A673 (cell line): ENCODE data around the gene DOCK8. TPM values are rescaled to one million over a fixed set of nuclear protein-coding genes. Genes with fewer than 3 reads are reported as not detected.

Experiments used
- BruUV-seq: library from RNA; stranded (reverse); fragments of 400-500 nt; replicated peaks from 2 replicates; lab custom pipeline; 2021; lab: Mats Ljungman, UMichigan
- CTCF ChIA-PET: fragments of 300-600 bp; sonication (Branson Sonifier 250); formaldehyde crosslinking; loops from one replicate; lab custom pipeline; 2022; ENCODE audit warnings: antibody characterized with exemption; lab: Charles Lee
- POLR2A ChIA-PET: fragments of 300-600 bp; sonication (Branson Sonifier 250); formaldehyde crosslinking; loops from one replicate; lab custom pipeline; 2022; ENCODE audit warnings: antibody characterized with exemption; ENCODE audit not compliant: low non-redundant PET; lab: Charles Lee
- DNase-seq: peaks from one replicate; pipeline ENCODE4 v3.0.0-alpha.2; 2015; ENCODE audit warnings: low spot score
- H3K27ac ChIP-seq: fragments of 200-600 bp; sonication (generic); 2 replicates; pipeline ENCODE4 v1.5.1; 2016; ENCODE audit warnings: mixed run types, low read depth, mild to moderate bottlenecking, mixed read lengths, antibody characterized with exemption, low read length; ENCODE audit not compliant: poor library complexity, severe bottlenecking
- H3K27me3 ChIP-seq: fragments of 200-600 bp; sonication (generic); replicated peaks from 2 replicates; pipeline ENCODE4 v1.6.1; 2017; ENCODE audit warnings: mixed run types, low read depth, mild to moderate bottlenecking, mixed read lengths, antibody characterized with exemption, low read length; ENCODE audit not compliant: insufficient read depth, poor library complexity
- H3K36me3 ChIP-seq: fragments of 200-600 bp; sonication (generic); 2 replicates; pipeline ENCODE4 v1.6.1; 2016; ENCODE audit warnings: mixed run types, mild to moderate bottlenecking, mixed read lengths, antibody characterized with exemption, low read length; ENCODE audit not compliant: insufficient read depth, poor library complexity, severe bottlenecking
- H3K4me1 ChIP-seq: fragments of 200-600 bp; sonication (generic); 2 replicates; pipeline ENCODE4 v1.6.1; 2017; ENCODE audit warnings: mixed run types, mild to moderate bottlenecking, mixed read lengths, antibody characterized with exemption, low read length; ENCODE audit not compliant: insufficient read depth, poor library complexity, severe bottlenecking
- H3K4me3 ChIP-seq: fragments of 200-600 bp; sonication (generic); 2 replicates; pipeline ENCODE4 v1.5.1; 2016; ENCODE audit warnings: low read depth, mixed run types, mild to moderate bottlenecking, mixed read lengths, low read length; ENCODE audit not compliant: poor library complexity, severe bottlenecking
- H3K9me3 ChIP-seq: fragments of 200-600 bp; sonication (generic); 2 replicates; pipeline ENCODE4 v1.6.1; 2016; ENCODE audit warnings: mixed run types, low read depth, mild to moderate bottlenecking, mixed read lengths, antibody characterized with exemption, low read length; ENCODE audit not compliant: poor library complexity, severe bottlenecking
- EZH2 ChIP-seq: fragments of 200-600 bp; sonication (generic); IDR thresholded peaks from 2 replicates; pipeline ENCODE4 v1.6.1; 2017; ENCODE audit warnings: borderline replicate concordance, low read depth, mild to moderate bottlenecking, mixed read lengths, antibody characterized with exemption, low read length; ENCODE audit not compliant: poor library complexity, severe bottlenecking
- intact Hi-C: fragments of 100-400 bp; cut with micrococcal nuclease; formaldehyde crosslinking; loops from one replicate; pipeline ENCODE4 v1.10.0; 2022; ENCODE audit not compliant: unreplicated experiment
- total RNA-seq: library from RNA; stranded (reverse); gene quantifications from 2 replicates; pipeline ENCODE4 v1.2.3, GENCODE V29; 2021
- TF ChIP-seq, protein P1 (sequence below): fragments of 300-800, 200-600 bp; sonication (generic); conservative IDR thresholded peaks from 2 replicates; pipeline ENCODE4 v1.5.1; 2017; ENCODE audit warnings: low read depth, mild to moderate bottlenecking, antibody characterized with exemption, low read length, moderate library complexity, mixed read lengths

Gene DOCK8
- total RNA-seq, 1 experiment from 2014 or later = not detected

GRCh38 chr9:414595-414994 lies 199.9 kb downstream of the DOCK8 start:
- H3K27me3 ChIP-seq = peaks cover 26% of the 10 kb centered on the region
- H3K27ac ChIP-seq = no peak overlapping the region
- no peaks in the 10 kb centered on the region for H3K4me1 ChIP-seq
- no peaks in the 10 kb centered on the region for H3K36me3 ChIP-seq
- no peaks in the 10 kb centered on the region for H3K9me3 ChIP-seq
- no peak overlapping the region for H3K4me3 ChIP-seq
- TF ChIP-seq, protein P1, sequence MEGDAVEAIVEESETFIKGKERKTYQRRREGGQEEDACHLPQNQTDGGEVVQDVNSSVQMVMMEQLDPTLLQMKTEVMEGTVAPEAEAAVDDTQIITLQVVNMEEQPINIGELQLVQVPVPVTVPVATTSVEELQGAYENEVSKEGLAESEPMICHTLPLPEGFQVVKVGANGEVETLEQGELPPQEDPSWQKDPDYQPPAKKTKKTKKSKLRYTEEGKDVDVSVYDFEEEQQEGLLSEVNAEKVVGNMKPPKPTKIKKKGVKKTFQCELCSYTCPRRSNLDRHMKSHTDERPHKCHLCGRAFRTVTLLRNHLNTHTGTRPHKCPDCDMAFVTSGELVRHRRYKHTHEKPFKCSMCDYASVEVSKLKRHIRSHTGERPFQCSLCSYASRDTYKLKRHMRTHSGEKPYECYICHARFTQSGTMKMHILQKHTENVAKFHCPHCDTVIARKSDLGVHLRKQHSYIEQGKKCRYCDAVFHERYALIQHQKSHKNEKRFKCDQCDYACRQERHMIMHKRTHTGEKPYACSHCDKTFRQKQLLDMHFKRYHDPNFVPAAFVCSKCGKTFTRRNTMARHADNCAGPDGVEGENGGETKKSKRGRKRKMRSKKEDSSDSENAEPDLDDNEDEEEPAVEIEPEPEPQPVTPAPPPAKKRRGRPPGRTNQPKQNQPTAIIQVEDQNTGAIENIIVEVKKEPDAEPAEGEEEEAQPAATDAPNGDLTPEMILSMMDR = no peak
- TF ChIP-seq EZH2 = no peak
- no TSS peak for BruUV-seq
- no peak for DNase-seq
- intact Hi-C loops = no loop called here
- CTCF ChIA-PET = no interaction called here
- POLR2A ChIA-PET = no interaction called here

GRCh38 chr9:419571-420171 lies 205.0 kb downstream of the DOCK8 start:
- no peaks in the 10 kb centered on the region for H3K9me3 ChIP-seq
- peaks cover 33% of the 10 kb centered on the region for H3K27me3 ChIP-seq
- H3K36me3 ChIP-seq = no peaks in the 10 kb centered on the region
- intact Hi-C loops = no loop called here
- ChIA-PET POLR2A (no interaction called here), CTCF (no interaction called here)
- no peak for TF ChIP-seq EZH2
- TF ChIP-seq, protein P1 = no peak
- H3K4me1 ChIP-seq = no peaks in the 10 kb centered on the region
- no peak overlapping the region for H3K27ac ChIP-seq
- DNase-seq = no peak
- BruUV-seq = no TSS peak
- no peak overlapping the region for H3K4me3 ChIP-seq

GRCh38 chr9:421896-422295 lies 207.2 kb downstream of the DOCK8 start:
- H3K4me3 ChIP-seq = no peak overlapping the region
- DNase-seq = no peak
- intact Hi-C loops = no loop called here
- H3K27ac ChIP-seq = no peak overlapping the region
- H3K4me1 ChIP-seq = no peaks in the 10 kb centered on the region
- TF ChIP-seq, protein P1 = no peak
- no peak for TF ChIP-seq EZH2
- H3K36me3 ChIP-seq = no peaks in the 10 kb centered on the region
- H3K27me3 ChIP-seq = peaks cover 22% of the 10 kb centered on the region
- BruUV-seq = no TSS peak
- POLR2A ChIA-PET = no interaction called here
- H3K9me3 ChIP-seq = no peaks in the 10 kb centered on the region
- CTCF ChIA-PET = no interaction called here
